ENCODE data around the gene SH3RF3. TPM values are rescaled to one million over a fixed set of nuclear protein-coding genes. Genes with fewer than 3 reads are reported as not detected.

SH3RF3 gene
- total RNA-seq, 1 experiment from 2014 or later: 1.0 TPM

DNA sequence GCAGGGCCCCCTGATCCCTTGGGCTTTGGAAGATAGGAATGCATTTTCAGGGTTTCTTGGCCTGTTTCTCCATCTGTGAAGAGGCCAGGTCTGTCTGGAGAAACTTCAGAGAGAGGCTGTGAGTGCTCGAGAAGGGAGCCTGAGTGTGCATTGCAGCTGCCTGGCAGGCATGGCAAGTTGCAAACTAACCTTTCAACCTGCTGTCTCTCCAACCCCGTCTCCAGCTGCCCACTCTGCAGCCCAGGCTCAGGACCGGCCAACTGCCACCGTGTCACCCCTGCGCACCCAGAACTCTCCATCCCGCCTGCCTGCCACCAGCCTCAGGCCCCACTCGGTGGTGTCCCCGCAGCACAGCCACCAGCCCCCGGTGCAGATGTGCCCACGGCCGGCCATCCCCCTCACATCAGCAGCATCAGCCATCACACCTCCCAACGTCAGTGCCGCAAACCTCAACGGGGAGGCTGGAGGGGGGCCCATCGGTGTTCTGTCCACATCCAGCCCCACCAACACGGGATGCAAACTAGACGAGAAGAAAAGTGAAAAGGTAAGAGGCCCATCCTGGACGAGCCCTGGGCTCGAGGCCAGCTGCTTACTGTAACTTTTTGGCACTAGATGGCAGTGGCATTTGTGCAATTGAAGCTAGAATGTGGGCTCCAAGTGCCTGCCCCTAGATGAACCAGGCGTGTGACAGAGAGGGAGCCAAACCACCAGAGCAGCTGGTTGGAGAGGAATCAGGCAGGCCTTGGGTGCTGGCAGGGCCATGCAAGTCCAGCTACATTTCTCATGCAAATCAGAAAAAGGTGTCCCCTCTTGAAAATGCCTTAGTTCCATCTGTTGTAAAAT is 320.2 kb downstream of the SH3RF3 start (continued):
- TF ChIP-seq, protein P1, sequence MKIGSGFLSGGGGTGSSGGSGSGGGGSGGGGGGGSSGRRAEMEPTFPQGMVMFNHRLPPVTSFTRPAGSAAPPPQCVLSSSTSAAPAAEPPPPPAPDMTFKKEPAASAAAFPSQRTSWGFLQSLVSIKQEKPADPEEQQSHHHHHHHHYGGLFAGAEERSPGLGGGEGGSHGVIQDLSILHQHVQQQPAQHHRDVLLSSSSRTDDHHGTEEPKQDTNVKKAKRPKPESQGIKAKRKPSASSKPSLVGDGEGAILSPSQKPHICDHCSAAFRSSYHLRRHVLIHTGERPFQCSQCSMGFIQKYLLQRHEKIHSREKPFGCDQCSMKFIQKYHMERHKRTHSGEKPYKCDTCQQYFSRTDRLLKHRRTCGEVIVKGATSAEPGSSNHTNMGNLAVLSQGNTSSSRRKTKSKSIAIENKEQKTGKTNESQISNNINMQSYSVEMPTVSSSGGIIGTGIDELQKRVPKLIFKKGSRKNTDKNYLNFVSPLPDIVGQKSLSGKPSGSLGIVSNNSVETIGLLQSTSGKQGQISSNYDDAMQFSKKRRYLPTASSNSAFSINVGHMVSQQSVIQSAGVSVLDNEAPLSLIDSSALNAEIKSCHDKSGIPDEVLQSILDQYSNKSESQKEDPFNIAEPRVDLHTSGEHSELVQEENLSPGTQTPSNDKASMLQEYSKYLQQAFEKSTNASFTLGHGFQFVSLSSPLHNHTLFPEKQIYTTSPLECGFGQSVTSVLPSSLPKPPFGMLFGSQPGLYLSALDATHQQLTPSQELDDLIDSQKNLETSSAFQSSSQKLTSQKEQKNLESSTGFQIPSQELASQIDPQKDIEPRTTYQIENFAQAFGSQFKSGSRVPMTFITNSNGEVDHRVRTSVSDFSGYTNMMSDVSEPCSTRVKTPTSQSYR (CRISPR knock-in tag; IDR thresholded peaks at IDR 0.05): no peak

DNA sequence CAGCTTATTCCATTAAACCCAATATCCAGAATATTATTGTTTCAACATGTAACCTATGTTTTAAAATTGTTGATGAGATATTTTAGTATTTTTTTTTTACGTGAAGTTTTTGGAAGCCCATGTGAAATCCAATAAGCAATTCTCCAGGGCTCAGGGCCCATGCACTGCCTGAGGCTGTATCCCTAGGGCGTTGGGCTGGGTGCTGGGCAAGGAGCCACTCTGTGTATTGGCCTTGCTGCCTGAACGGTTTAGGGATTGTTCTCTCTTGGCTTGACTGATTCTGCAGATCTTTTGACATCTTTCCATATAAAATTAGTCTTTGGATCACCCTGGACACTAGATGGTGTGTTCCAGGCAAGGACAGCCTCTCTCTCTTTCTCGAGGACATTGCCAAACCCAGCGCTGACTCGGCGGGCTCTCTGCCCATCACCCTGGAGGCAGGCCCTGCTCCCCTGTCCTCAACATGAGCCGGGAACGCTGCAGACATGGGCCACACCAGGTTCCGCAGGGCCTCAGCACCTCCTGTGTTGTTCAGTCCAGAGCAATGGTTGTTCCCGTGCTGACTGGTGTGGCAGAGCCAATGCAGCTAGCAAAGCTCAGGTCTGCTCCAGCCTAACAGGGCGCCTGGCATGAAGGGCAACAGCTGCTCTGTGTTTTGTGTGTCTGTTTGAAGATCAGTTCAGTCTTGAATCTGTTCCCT is 321.7 kb downstream of the SH3RF3 start:
- ChIA-PET CTCF (interaction anchor here (1.1 kb wide), 1 partner anchor 95 kb away, joined by 3 read pairs; no protein-coding TSS in a partner anchor), POLR2A (no interaction called here)
- Mint-ChIP-seq H3K4me1 (no peaks in the 10 kb centered on the region), H3K9me3 (peaks cover 4% of the 10 kb centered on the region), H3K27me3 (ENCODE audit: low read depth) (no peaks in the 10 kb centered on the region), H3K27ac (no peak overlapping the region), H3K36me3 (no peaks in the 10 kb centered on the region), H3K4me3 (no peak overlapping the region)
- DNase-seq (ENCODE audit: low spot score) (no peak), ATAC-seq (no peak)
- TF ChIP-seq ZNF121 (CRISPR knock-in tag; IDR thresholded peaks at IDR 0.05) (no peak), CREB1 (CRISPR knock-in tag; IDR thresholded peaks at IDR 0.05) (no peak), NR3C1 (CRISPR knock-in tag; conservative IDR thresholded peaks at IDR 0.05; ENCODE audit: low read depth) (no peak), GTF2I (CRISPR knock-in tag; conservative IDR thresholded peaks at IDR 0.05) (no peak), ZBTB21 (CRISPR knock-in tag; IDR thresholded peaks at IDR 0.05; ENCODE audit: borderline replicate concordance) (no peak), SOX15 (CRISPR knock-in tag; IDR thresholded peaks at IDR 0.05) (no peak)
- TF ChIP-seq, protein P2, sequence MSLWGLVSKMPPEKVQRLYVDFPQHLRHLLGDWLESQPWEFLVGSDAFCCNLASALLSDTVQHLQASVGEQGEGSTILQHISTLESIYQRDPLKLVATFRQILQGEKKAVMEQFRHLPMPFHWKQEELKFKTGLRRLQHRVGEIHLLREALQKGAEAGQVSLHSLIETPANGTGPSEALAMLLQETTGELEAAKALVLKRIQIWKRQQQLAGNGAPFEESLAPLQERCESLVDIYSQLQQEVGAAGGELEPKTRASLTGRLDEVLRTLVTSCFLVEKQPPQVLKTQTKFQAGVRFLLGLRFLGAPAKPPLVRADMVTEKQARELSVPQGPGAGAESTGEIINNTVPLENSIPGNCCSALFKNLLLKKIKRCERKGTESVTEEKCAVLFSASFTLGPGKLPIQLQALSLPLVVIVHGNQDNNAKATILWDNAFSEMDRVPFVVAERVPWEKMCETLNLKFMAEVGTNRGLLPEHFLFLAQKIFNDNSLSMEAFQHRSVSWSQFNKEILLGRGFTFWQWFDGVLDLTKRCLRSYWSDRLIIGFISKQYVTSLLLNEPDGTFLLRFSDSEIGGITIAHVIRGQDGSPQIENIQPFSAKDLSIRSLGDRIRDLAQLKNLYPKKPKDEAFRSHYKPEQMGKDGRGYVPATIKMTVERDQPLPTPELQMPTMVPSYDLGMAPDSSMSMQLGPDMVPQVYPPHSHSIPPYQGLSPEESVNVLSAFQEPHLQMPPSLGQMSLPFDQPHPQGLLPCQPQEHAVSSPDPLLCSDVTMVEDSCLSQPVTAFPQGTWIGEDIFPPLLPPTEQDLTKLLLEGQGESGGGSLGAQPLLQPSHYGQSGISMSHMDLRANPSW (CRISPR knock-in tag; conservative IDR thresholded peaks at IDR 0.05; ENCODE audit: low read depth): no peak
- TF ChIP-seq, protein P3, sequence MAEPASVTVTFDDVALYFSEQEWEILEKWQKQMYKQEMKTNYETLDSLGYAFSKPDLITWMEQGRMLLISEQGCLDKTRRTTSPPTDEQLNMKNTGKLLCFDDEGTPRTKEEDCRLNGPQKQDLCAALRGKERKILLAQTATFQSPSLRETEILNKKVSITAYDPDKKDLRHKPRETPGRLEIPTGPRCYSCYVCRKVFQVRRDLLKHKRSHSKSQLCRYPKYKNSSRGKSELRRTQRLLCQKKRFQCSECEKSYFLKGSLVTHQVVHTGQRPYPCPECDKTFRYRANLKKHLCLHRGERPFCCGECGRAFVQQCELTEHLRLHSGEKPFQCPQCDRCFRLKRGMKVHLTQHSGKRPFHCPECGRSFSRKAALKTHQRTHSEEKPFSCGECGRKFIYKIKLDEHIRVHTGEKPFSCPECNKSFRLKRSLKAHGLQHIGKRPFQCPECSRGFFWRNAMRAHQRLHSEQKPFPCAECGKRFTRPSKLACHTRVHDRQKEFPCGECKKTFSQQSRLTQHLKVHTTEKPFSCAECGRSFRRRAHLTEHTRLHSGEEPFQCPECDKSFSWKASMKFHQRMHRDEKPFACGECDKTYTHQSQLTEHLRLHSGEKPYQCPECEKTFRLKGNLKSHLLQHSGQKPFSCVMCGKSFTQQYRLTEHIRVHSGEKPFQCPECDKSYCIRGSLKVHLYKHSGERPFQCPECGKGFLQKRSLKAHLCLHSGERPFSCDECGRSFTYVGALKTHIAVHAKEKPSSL (CRISPR knock-in tag; conservative IDR thresholded peaks at IDR 0.05): no peak
- TF ChIP-seq, protein P4, sequence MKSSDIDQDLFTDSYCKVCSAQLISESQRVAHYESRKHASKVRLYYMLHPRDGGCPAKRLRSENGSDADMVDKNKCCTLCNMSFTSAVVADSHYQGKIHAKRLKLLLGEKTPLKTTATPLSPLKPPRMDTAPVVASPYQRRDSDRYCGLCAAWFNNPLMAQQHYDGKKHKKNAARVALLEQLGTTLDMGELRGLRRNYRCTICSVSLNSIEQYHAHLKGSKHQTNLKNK (CRISPR knock-in tag; IDR thresholded peaks at IDR 0.05): no peak
- TF ChIP-seq, protein P5, sequence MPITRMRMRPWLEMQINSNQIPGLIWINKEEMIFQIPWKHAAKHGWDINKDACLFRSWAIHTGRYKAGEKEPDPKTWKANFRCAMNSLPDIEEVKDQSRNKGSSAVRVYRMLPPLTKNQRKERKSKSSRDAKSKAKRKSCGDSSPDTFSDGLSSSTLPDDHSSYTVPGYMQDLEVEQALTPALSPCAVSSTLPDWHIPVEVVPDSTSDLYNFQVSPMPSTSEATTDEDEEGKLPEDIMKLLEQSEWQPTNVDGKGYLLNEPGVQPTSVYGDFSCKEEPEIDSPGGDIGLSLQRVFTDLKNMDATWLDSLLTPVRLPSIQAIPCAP (CRISPR knock-in tag; IDR thresholded peaks at IDR 0.05): no peak
- TF ChIP-seq, protein P6, sequence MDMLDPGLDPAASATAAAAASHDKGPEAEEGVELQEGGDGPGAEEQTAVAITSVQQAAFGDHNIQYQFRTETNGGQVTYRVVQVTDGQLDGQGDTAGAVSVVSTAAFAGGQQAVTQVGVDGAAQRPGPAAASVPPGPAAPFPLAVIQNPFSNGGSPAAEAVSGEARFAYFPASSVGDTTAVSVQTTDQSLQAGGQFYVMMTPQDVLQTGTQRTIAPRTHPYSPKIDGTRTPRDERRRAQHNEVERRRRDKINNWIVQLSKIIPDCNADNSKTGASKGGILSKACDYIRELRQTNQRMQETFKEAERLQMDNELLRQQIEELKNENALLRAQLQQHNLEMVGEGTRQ (CRISPR knock-in tag; IDR thresholded peaks at IDR 0.05): no peak
- TF ChIP-seq, protein P7, sequence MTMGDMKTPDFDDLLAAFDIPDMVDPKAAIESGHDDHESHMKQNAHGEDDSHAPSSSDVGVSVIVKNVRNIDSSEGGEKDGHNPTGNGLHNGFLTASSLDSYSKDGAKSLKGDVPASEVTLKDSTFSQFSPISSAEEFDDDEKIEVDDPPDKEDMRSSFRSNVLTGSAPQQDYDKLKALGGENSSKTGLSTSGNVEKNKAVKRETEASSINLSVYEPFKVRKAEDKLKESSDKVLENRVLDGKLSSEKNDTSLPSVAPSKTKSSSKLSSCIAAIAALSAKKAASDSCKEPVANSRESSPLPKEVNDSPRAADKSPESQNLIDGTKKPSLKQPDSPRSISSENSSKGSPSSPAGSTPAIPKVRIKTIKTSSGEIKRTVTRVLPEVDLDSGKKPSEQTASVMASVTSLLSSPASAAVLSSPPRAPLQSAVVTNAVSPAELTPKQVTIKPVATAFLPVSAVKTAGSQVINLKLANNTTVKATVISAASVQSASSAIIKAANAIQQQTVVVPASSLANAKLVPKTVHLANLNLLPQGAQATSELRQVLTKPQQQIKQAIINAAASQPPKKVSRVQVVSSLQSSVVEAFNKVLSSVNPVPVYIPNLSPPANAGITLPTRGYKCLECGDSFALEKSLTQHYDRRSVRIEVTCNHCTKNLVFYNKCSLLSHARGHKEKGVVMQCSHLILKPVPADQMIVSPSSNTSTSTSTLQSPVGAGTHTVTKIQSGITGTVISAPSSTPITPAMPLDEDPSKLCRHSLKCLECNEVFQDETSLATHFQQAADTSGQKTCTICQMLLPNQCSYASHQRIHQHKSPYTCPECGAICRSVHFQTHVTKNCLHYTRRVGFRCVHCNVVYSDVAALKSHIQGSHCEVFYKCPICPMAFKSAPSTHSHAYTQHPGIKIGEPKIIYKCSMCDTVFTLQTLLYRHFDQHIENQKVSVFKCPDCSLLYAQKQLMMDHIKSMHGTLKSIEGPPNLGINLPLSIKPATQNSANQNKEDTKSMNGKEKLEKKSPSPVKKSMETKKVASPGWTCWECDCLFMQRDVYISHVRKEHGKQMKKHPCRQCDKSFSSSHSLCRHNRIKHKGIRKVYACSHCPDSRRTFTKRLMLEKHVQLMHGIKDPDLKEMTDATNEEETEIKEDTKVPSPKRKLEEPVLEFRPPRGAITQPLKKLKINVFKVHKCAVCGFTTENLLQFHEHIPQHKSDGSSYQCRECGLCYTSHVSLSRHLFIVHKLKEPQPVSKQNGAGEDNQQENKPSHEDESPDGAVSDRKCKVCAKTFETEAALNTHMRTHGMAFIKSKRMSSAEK (CRISPR knock-in tag; IDR thresholded peaks at IDR 0.05; ENCODE audit: borderline replicate concordance): no peak
- TF ChIP-seq, protein P8, sequence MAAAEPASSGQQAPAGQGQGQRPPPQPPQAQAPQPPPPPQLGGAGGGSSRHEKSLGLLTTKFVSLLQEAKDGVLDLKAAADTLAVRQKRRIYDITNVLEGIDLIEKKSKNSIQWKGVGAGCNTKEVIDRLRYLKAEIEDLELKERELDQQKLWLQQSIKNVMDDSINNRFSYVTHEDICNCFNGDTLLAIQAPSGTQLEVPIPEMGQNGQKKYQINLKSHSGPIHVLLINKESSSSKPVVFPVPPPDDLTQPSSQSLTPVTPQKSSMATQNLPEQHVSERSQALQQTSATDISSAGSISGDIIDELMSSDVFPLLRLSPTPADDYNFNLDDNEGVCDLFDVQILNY (CRISPR knock-in tag; IDR thresholded peaks at IDR 0.05): no peak

Data from WTC11 (cell line).